ENCODE results near the gene SSMEM1.
A peak's percentile ranks its signal among the peaks of the same experiment; 100 is the strongest.
"Not testable (repeated sequence)": the region's sequence is repeated elsewhere in the genome, so short reads cannot be mapped to it uniquely, and the experiment has no call there.

SSMEM1 gene

DNA sequence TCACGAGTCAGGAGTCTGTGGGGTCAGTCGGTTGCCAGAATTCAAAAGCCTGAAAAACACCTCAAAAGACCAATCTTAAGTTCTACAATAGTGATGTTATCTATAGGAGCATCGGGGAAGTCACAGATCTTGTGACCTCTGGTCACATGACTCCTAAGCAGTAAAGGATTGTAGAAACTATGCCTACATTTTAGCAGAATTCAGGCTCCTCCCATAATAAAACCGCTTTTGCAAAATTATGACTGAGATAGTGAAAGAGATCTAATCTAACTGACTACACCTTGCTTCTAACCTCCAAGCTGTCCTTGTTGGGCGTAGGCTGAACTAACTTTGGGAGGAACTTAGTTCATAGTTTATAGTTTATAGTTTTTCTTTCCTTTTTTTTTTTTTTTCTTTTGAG lies 16.6 kb downstream of the SSMEM1 start:
- no peak for DNase-seq (ENCODE audit: extremely low spot score)
- no peak for TF ChIP-seq BHLHE40 (IDR thresholded peaks at IDR 0.05; ENCODE audit: borderline replicate concordance)
- TF ChIP-seq ARNT (IDR thresholded peaks at IDR 0.05), result no peak
- no peak for TF ChIP-seq HDGF (IDR thresholded peaks at IDR 0.05; ENCODE audit: borderline replicate concordance)
- no peak for TF ChIP-seq SUZ12 (IDR thresholded peaks at IDR 0.05)
- no peak for TF ChIP-seq CTBP1 (IDR thresholded peaks at IDR 0.05; ENCODE audit: borderline replicate concordance)
- TF ChIP-seq FOXM1 (IDR thresholded peaks at IDR 0.05; ENCODE audit: borderline replicate concordance), result no peak
- TF ChIP-seq NFRKB (IDR thresholded peaks at IDR 0.05), result no peak
- TF ChIP-seq LEF1 (IDR thresholded peaks at IDR 0.05; ENCODE audit: borderline replicate concordance), result no peak
- TF ChIP-seq, protein P1, sequence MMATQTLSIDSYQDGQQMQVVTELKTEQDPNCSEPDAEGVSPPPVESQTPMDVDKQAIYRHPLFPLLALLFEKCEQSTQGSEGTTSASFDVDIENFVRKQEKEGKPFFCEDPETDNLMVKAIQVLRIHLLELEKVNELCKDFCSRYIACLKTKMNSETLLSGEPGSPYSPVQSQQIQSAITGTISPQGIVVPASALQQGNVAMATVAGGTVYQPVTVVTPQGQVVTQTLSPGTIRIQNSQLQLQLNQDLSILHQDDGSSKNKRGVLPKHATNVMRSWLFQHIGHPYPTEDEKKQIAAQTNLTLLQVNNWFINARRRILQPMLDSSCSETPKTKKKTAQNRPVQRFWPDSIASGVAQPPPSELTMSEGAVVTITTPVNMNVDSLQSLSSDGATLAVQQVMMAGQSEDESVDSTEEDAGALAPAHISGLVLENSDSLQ (IDR thresholded peaks at IDR 0.05), result no peak
- no peak for TF ChIP-seq FOXK2 (IDR thresholded peaks at IDR 0.05)
- no peak for TF ChIP-seq ELF4 (IDR thresholded peaks at IDR 0.05)
- ChIA-PET POLR2A (no interaction called here), CTCF (no interaction called here)

DNA sequence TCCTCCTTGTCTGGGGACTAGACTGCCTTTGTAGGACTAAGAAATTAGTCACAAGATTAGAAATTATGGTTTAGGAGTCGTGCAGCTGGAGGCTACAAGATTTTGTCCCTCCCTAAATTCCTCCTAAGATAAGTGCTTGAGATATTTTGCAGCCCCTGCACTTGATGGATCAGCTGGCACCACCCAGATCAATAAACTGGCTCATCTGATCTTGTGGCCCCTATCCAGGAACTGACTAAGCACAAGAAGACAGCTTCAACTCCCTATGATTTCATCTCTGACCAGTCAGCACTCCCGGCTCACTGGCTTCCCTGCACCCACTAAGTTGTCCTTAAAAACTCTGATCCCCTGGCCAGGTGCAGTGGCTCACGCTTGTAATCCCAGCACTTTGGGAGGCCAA lies 17.3 kb downstream of the SSMEM1 start:
- POLR2A ChIA-PET; DNase-seq (ENCODE audit: extremely low spot score); CTCF ChIA-PET: not testable (repeated sequence)

DNA sequence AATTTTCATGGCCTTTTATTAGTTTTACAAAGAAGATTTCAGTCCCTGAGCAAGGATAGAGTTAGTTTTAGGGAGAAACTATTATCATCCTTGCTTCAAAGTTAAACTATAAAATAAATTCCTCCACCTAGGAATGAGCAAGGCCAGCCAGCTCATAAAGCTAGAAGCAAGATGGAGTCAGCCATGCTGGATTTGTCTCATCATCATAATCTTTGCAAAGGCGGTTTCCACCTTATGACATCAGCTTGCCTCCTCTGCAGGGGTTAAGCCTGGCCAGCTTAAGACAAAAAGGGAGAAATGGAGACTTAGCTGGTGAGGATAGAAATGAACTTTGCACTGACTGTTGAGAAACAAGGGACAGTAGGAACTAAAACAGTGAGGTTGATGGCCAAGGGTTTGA lies 18.7 kb downstream of the SSMEM1 start:
- TF ChIP-seq CTBP1 (IDR thresholded peaks at IDR 0.05; ENCODE audit: borderline replicate concordance) (no peak), HDGF (IDR thresholded peaks at IDR 0.05; ENCODE audit: borderline replicate concordance) (no peak), SUZ12 (IDR thresholded peaks at IDR 0.05) (no peak), SP1 (IDR thresholded peaks at IDR 0.05) (no peak), LEF1 (IDR thresholded peaks at IDR 0.05; ENCODE audit: borderline replicate concordance) (no peak), BHLHE40 (IDR thresholded peaks at IDR 0.05; ENCODE audit: borderline replicate concordance) (no peak), NFRKB (IDR thresholded peaks at IDR 0.05) (no peak), ZNF384 (IDR thresholded peaks at IDR 0.05) (no peak)
- CTCF ChIA-PET, result no interaction called here
- POLR2A ChIA-PET, result no interaction called here
- no peak for DNase-seq (ENCODE audit: extremely low spot score)

DNA sequence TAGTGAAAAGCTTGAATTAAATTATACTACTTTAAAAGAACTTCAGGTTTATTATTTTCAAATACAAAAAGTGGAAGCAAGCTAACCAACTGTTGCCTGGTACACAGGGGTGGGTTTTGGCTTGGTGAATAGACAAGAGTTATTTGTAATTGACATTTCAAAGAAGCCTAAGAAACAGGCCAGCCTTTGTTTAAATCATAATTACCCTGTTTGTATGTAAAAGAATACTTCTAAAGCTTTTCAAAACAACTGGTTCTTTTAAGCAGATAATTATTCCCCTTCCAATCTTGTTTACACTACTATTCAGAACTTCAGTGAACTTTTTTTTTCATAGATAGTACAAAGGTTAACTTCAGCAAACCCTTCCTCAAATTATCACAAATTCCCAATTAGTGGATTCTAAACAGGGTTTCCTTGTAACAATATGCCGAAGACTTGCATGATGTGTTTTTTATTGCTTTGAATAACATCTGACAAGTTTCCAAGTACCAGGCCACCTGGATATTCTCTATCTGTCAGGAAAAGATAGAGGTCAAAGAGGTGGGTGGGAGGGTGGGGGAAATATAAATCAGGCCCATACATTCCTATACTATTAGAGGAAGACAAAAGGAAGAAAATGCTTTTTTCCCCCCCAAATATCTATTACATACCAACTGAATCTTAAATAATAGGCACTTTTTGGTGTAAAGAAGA lies 20.4 kb downstream of the SSMEM1 start:
- DNase-seq (ENCODE audit: extremely low spot score), result no peak
- TF ChIP-seq SP1 (IDR thresholded peaks at IDR 0.05), result no peak
- no peak for TF ChIP-seq FOXK2 (IDR thresholded peaks at IDR 0.05)
- TF ChIP-seq ARNT (IDR thresholded peaks at IDR 0.05), result no peak
- TF ChIP-seq ZNF384 (IDR thresholded peaks at IDR 0.05), result no peak
- no peak for TF ChIP-seq SUZ12 (IDR thresholded peaks at IDR 0.05)
- no peak for TF ChIP-seq HDGF (IDR thresholded peaks at IDR 0.05; ENCODE audit: borderline replicate concordance)
- no peak for TF ChIP-seq TARDBP (IDR thresholded peaks at IDR 0.05)
- no peak for TF ChIP-seq FOXM1 (IDR thresholded peaks at IDR 0.05; ENCODE audit: borderline replicate concordance)
- no peak for TF ChIP-seq CTBP1 (IDR thresholded peaks at IDR 0.05; ENCODE audit: borderline replicate concordance)
- no peak for TF ChIP-seq LEF1 (IDR thresholded peaks at IDR 0.05; ENCODE audit: borderline replicate concordance)
- no peak for TF ChIP-seq FOXA1 (IDR thresholded peaks at IDR 0.05)
- TF ChIP-seq NFRKB (IDR thresholded peaks at IDR 0.05), result no peak
- no peak for TF ChIP-seq ELF4 (IDR thresholded peaks at IDR 0.05)
- TF ChIP-seq BHLHE40 (IDR thresholded peaks at IDR 0.05; ENCODE audit: borderline replicate concordance), result no peak
- TF ChIP-seq, protein P1 (IDR thresholded peaks at IDR 0.05), result no peak
- CTCF ChIA-PET, result no interaction called here
- POLR2A ChIA-PET, result interaction anchor here (1.2 kb wide), 1 partner anchor 23 kb away, joined by 3 read pairs; the partner anchor contains the start of gene TMEM209

DNA sequence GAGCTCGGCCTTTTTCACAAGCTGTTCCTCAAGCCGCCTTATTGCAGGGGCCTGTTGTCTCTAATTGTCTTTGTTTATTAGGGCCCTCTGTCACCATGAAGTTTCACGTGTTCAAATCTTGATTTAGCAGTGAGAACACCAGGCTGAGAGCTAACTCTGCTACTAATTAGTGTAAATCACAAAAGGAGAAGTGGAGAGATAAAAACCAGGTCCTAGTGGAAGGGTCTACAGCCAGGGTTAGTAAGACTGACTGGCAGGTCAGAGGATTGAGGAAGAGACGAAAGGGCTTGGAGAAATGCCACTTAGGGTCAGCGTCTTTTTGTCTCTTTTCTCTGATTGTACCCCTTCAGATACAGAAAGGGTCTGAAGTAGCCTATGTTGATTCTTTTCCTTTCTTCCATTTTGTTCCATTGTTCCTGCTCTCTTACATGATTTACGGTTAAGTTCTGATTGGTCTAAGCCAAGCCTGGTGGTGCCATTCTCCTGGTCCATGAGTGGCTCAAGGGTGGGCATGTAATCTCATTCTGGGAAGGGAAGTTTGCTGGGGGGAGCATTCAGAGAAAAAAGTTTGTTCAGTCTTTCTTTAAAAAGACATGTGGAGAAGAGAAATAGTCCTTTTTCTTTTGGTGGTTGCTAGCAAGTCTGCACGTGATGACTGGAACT lies 21.3 kb downstream of the SSMEM1 start:
- CTCF ChIA-PET, result no interaction called here
- no peak for DNase-seq (ENCODE audit: extremely low spot score)
- TF ChIP-seq, protein P1 (IDR thresholded peaks at IDR 0.05), result peak; percentile 22; the same call in 1 of the 2 replicates
- TF ChIP-seq BHLHE40 (IDR thresholded peaks at IDR 0.05; ENCODE audit: borderline replicate concordance), result no peak
- POLR2A ChIA-PET, result interaction anchor here (1.2 kb wide), 1 partner anchor 24 kb away, joined by 3 read pairs; the partner anchor contains the start of gene TMEM209

DNA sequence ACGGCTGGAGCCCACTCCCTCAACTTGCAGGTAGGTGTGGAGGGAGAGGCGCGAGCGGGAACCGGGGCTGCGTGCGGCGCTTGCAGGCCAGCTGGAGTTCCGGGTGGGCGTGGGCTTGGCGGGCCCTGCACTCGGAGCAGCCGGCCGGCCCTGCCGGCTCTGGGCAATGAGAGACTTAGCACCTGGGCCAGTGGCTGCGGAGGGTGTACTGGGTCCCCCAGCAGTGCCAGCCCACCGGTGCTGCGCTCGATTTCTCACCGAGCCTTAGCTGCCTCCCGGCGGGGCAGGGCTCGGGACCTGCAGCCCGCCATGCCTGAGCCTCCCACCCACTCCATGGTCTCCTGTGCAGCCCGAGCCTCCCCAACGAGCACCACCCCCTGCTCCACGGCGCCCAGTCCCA lies 22.3 kb downstream of the SSMEM1 start:
- CTCF ChIA-PET; DNase-seq (ENCODE audit: extremely low spot score); POLR2A ChIA-PET: not testable (repeated sequence)

DNA sequence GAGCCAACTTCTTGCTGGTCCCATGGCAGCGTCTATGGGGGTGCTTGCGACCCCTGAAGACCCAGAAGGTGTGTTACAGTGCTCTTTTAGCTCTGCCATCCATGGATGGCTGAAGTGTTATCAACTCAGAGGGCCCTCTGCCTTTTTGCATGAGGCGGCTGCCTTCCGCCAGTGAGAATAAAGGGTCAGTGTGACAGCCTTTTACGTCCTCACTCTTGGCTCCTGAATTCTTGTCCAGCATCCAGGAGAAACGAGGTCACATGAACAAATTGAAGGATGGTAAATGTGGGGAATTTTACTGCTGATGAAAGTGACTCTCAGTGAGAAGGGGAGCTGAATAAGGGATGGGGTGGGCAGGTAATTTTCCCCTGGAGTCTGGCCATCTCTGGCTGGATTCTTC lies 24.1 kb downstream of the SSMEM1 start:
- DNase-seq (ENCODE audit: extremely low spot score), result no peak
- TF ChIP-seq TARDBP (IDR thresholded peaks at IDR 0.05) (no peak), ARNT (IDR thresholded peaks at IDR 0.05) (no peak), LEF1 (IDR thresholded peaks at IDR 0.05; ENCODE audit: borderline replicate concordance) (no peak), FOXK2 (IDR thresholded peaks at IDR 0.05) (no peak), NFRKB (IDR thresholded peaks at IDR 0.05) (no peak), BHLHE40 (IDR thresholded peaks at IDR 0.05; ENCODE audit: borderline replicate concordance) (no peak), L3MBTL2 (conservative IDR thresholded peaks at IDR 0.05) (no peak), FOXM1 (IDR thresholded peaks at IDR 0.05; ENCODE audit: borderline replicate concordance) (no peak), FOXA1 (IDR thresholded peaks at IDR 0.05) (no peak), SP1 (IDR thresholded peaks at IDR 0.05) (no peak), CTBP1 (IDR thresholded peaks at IDR 0.05; ENCODE audit: borderline replicate concordance) (no peak), SUZ12 (IDR thresholded peaks at IDR 0.05) (no peak), ELF4 (IDR thresholded peaks at IDR 0.05) (no peak), ZNF384 (IDR thresholded peaks at IDR 0.05) (no peak), HDGF (IDR thresholded peaks at IDR 0.05; ENCODE audit: borderline replicate concordance) (no peak)
- TF ChIP-seq, protein P1 (IDR thresholded peaks at IDR 0.05), result no peak
- ChIA-PET POLR2A (interaction anchor here (1.8 kb wide), 1 partner anchor 26 kb away, joined by 5 read pairs; the partner anchor contains the start of gene TMEM209), CTCF (no interaction called here)
